Gastrocnemius medialis (tissue), 4 donors: ENCODE data around the gene HOXB8. TPM values are rescaled to one million over a fixed set of nuclear protein-coding genes. Genes with fewer than 3 reads are reported as not detected.

Experiments used
- ATAC-seq, 2 donors: fragments of 150-250 bp; one replicate each; pipeline ENCODE4 v1.9.1; 2016
- DNase-seq, 2 donors: peaks; one replicate each; pipeline ENCODE4 v3.0.0-alpha.2; 2019
- H3K27ac ChIP-seq, 4 donors: fragments of 200-600 bp; sonication (generic); 1 replicate in 1 of 4; 2 replicates in 3 of 4; pipeline ENCODE4 v1.5.1; 2016 to 2018; ENCODE audit warnings: mild to moderate bottlenecking in 2 of 4, moderate library complexity in 1 of 4
- H3K27me3 ChIP-seq, 3 donors: fragments of 200-600 bp; sonication (generic) in 2 of 3; 1 replicate in 1 of 3; 2 replicates in 2 of 3; pipeline versions ENCODE4 v1.5.1 to v1.6.0; 2016 to 2019; ENCODE audit warnings: mild to moderate bottlenecking in 1 of 3, moderate library complexity in 1 of 3
- H3K36me3 ChIP-seq, 2 donors: fragments of 200-600 bp; sonication (generic) in 1 of 2; one replicate each; pipeline ENCODE4 v1.5.1; 2017 to 2018
- H3K4me1 ChIP-seq, 2 donors: fragments of 200-600 bp; sonication (generic) in 1 of 2; one replicate each; pipeline ENCODE4 v1.5.1; 2016 to 2017; ENCODE audit warnings: mild to moderate bottlenecking in 2 of 2
- H3K4me3 ChIP-seq, 4 donors: fragments of 200-600 bp; sonication (generic) in 3 of 4; 1 replicate in 1 of 4; 2 replicates in 3 of 4; pipeline ENCODE4 v1.5.1; 2016 to 2019; ENCODE audit warnings: mild to moderate bottlenecking in 2 of 4
- H3K9me3 ChIP-seq, 3 donors: fragments of 200-600 bp; sonication (generic) in 2 of 3; 1 replicate in 1 of 3; 2 replicates in 2 of 3; pipeline ENCODE4 v1.5.1; 2016 to 2019
- CTCF ChIP-seq, 5 experiments: fragments of 450-650 bp in 3 of 5; fragments of 200-600 bp in 2 of 5; sonication (generic) in 2 of 5; IDR thresholded peaks in 4 of 5; conservative IDR thresholded peaks in 1 of 5; 1 replicate in 4 of 5; 2 replicates in 1 of 5; pipeline ENCODE4 v1.5.1; 2016 to 2019; ENCODE audit warnings: antibody characterized with exemption in 5 of 5, mild to moderate bottlenecking in 3 of 5, moderate library complexity in 3 of 5
- POLR2A ChIP-seq, 2 donors: fragments of 450-650 bp; IDR thresholded peaks; one replicate each; pipeline ENCODE4 v1.6.1; 2017; ENCODE audit warnings: antibody characterized with exemption in 2 of 2, mild to moderate bottlenecking in 2 of 2, moderate library complexity in 2 of 2
- in situ Hi-C, 4 donors: fragments of 200-750 bp; cut with MboI; loops; one replicate each; pipeline versions ENCODE4 v1.15.0 to v1.8.0; 2017; ENCODE audit warnings: low sequenced_read_pairs in 4 of 4
- intact Hi-C: fragments of 100-400 bp; cut with DNase I; formaldehyde crosslinking; loops from one replicate; pipeline ENCODE4 v1.15.1; 2023; ENCODE audit warnings: low total_unique reads
- total RNA-seq, 4 donors: library from RNA; depleted of rRNA; stranded (reverse); fragments of >200 nt; gene quantifications; one replicate each; pipeline versions ENCODE4 v1.1.0 to v1.2.3, GENCODE V29; 2016

Gene HOXB8
- total RNA-seq, 4 donors from 2014 or later, result 0.27 TPM; not detected in 3

- Histone ChIP-seq H3K4me3 (peak overlapping the region; percentile 35 to 46 (median 38)), H3K36me3 (no peaks in the 10 kb centered on the region), H3K9me3 (no peaks in the 10 kb centered on the region), H3K27ac (peak overlapping the region in 3 of 4 donors; percentile 43 to 66 (median 47)), H3K27me3 (peaks cover 96 to 98% (median 98%) of the 10 kb centered on the region in 3 donors), H3K4me1 (no peaks in the 10 kb centered on the region)
- DNase-seq (no peak), ATAC-seq (no peak)
- in situ Hi-C loops (no loop called here), intact Hi-C loops (no loop called here)
- no peak for TF ChIP-seq CTCF (IDR thresholded peaks at IDR 0.05 in 4 of 5, conservative IDR thresholded peaks at IDR 0.05 in 1 of 5)
- TF ChIP-seq POLR2A (IDR thresholded peaks at IDR 0.05), result no peak
Measured at GRCh38 chr17:48603959-48604769, 10.9 kb downstream of the HOXB8 start.

GRCh38 chr17:48601539-48602425 lies 13.3 kb downstream of the HOXB8 start:
- TF ChIP-seq CTCF (IDR thresholded peaks at IDR 0.05 in 4 of 5, conservative IDR thresholded peaks at IDR 0.05 in 1 of 5) (no peak), POLR2A (IDR thresholded peaks at IDR 0.05) (no peak)
- Histone ChIP-seq H3K4me3 (peak overlapping the region in 1 of 4 donors; percentile 39), H3K27me3 (peaks cover 95 to 98% (median 98%) of the 10 kb centered on the region in 3 donors), H3K27ac (no peak overlapping the region), H3K9me3 (no peaks in the 10 kb centered on the region), H3K4me1 (peaks cover 3 to 11% of the 10 kb centered on the region in 2 donors), H3K36me3 (no peaks in the 10 kb centered on the region)
- ATAC-seq, result no peak
- intact Hi-C loops (no loop called here), in situ Hi-C loops (no loop called here)
- DNase-seq, result no peak

- H3K27me3 ChIP-seq, result peaks cover 95 to 99% (median 98%) of the 10 kb centered on the region in 3 donors
- intact Hi-C loops, result no loop called here
- ATAC-seq, result no peak
- no peak for TF ChIP-seq POLR2A (IDR thresholded peaks at IDR 0.05)
- no peak for TF ChIP-seq CTCF (IDR thresholded peaks at IDR 0.05 in 4 of 5, conservative IDR thresholded peaks at IDR 0.05 in 1 of 5)
- in situ Hi-C loops, result no loop called here
- no peaks in the 10 kb centered on the region for H3K36me3 ChIP-seq
- H3K27ac ChIP-seq, result no peak overlapping the region
- no peaks in the 10 kb centered on the region for H3K9me3 ChIP-seq
- DNase-seq, result no peak
- H3K4me1 ChIP-seq, result peaks cover 3 to 11% of the 10 kb centered on the region in 2 donors
- no peak overlapping the region for H3K4me3 ChIP-seq
Measured at GRCh38 chr17:48601207-48601538, 13.9 kb downstream of the HOXB8 start.

- Histone ChIP-seq H3K36me3 (no peaks in the 10 kb centered on the region), H3K4me1 (peaks cover 3 to 13% of the 10 kb centered on the region in 2 donors), H3K27me3 (peaks cover 95 to 98% (median 96%) of the 10 kb centered on the region in 3 donors), H3K9me3 (no peaks in the 10 kb centered on the region), H3K27ac (no peak overlapping the region), H3K4me3 (no peak overlapping the region)
- no peak for ATAC-seq
- in situ Hi-C loops (no loop called here), intact Hi-C loops (no loop called here)
- no peak for DNase-seq
- TF ChIP-seq POLR2A (IDR thresholded peaks at IDR 0.05) (no peak), CTCF (IDR thresholded peaks at IDR 0.05 in 4 of 5, conservative IDR thresholded peaks at IDR 0.05 in 1 of 5) (no peak)
Measured at GRCh38 chr17:48600244-48601098, 14.6 kb downstream of the HOXB8 start.
